Epithelial cell of proximal tubule (primary cell): ENCODE measurements around the gene ADGRD1. TPM values are rescaled to one million over a fixed set of nuclear protein-coding genes. Genes with fewer than 3 reads are reported as not detected.
A peak's percentile ranks its signal among the peaks of the same experiment; 100 is the strongest.

Experiments used
- DNase-seq: peaks from one replicate; pipeline ENCODE4 v3.0.0-alpha.2; 2011; ENCODE audit warnings: low read depth
- H3K4me3 ChIP-seq: 2 replicates; pipeline ENCODE4 v1.5.1; 2011; ENCODE audit warnings: low read depth, mild to moderate bottlenecking, low read length
- CTCF ChIP-seq: conservative IDR thresholded peaks from 2 replicates; pipeline ENCODE4 v1.5.1; 2012; ENCODE audit warnings: low read depth, mild to moderate bottlenecking, low read length
- total RNA-seq: library from RNA; depleted of rRNA; stranded (reverse); fragments of >200 nt; gene quantifications from 2 replicates; pipeline ENCODE4 v1.2.3, GENCODE V29; 2015

The ADGRD1 gene
- total RNA-seq, 1 donor from 2014 or later = not detected

GRCh38 chr12:131153016-131153415, 199.3 kb downstream of the ADGRD1 start:
- TF ChIP-seq CTCF = no peak
- no peak for DNase-seq
- no peak overlapping the region for H3K4me3 ChIP-seq

GRCh38 chr12:131153956-131154355, 200.2 kb downstream of the ADGRD1 start:
- H3K4me3 ChIP-seq = no peak overlapping the region
- no peak for TF ChIP-seq CTCF
- no peak for DNase-seq

DNA sequence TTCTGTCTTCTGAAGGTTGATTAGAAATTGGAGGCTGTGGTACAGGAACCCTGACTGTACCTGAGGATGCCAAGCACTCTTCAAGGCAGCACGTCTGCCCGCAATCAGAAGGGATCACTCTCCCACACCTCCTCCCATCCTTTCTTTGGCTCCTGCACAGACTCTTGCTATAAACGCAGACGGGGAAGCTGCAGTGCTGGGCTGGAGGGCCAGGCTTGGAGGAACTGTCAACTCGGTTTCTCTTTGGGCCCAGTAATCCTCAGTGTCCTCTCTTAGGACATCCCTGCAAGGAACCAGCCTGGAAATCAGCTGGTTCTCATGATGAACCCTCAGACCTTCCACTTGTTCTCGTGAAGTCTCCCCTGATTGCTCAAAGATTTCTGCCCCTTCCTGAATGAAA, 201.4 kb downstream of the ADGRD1 start:
- no peak overlapping the region for H3K4me3 ChIP-seq
- DNase-seq = no peak
- no peak for TF ChIP-seq CTCF

GRCh38 chr12:131157743-131158142, 204.0 kb downstream of the ADGRD1 start:
- H3K4me3 ChIP-seq = no peak overlapping the region
- no peak for TF ChIP-seq CTCF

GRCh38 chr12:131159660-131160059, 206.0 kb downstream of the ADGRD1 start:
- peak; percentile 45 for TF ChIP-seq CTCF
- H3K4me3 ChIP-seq = no peak overlapping the region
- DNase-seq = no peak

More at GRCh38 chr12:131157743-131158142, 204.0 kb downstream of the ADGRD1 start:
- no peak for DNase-seq

DNA sequence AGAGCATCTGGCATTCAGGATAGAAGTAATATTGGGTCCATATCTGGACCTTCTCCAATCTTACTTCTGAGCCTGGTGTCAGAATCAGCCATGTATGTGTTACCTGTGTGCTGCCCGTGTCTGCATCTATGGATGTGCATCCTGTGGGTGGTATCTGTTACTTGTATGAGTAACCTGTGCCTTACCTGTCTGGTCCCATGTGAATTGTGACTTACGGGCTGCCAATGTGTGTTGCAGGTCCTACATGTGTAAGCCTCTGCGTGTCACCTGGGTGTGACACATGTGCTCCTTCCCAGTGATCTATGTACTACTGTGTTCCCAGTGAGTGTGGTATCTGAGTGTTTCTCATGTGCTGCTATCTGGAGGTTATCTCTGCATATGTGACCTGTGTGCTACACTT, 208.4 kb downstream of the ADGRD1 start:
- no peak overlapping the region for H3K4me3 ChIP-seq
- TF ChIP-seq CTCF = no peak
- no peak for DNase-seq

GRCh38 chr12:131163189-131163738, 209.6 kb downstream of the ADGRD1 start:
- no peak for DNase-seq
- TF ChIP-seq CTCF = no peak
- H3K4me3 ChIP-seq = no peak overlapping the region
